ENCODE data around the gene UVSSA. TPM values are rescaled to one million over a fixed set of nuclear protein-coding genes. Genes with fewer than 3 reads are reported as not detected.

Gene UVSSA
- total RNA-seq, 1 experiment from 2014 or later = 40.4 TPM

- TF ChIP-seq TEAD4 (CRISPR knock-in tag; IDR thresholded peaks at IDR 0.05) (no peak), EMX1 (CRISPR knock-in tag; IDR thresholded peaks at IDR 0.05) (no peak), ZNF263 (CRISPR knock-in tag; IDR thresholded peaks at IDR 0.05; ENCODE audit: low read depth) (no peak), ERG (CRISPR knock-in tag; IDR thresholded peaks at IDR 0.05) (no peak), GRHL2 (CRISPR knock-in tag; IDR thresholded peaks at IDR 0.05; ENCODE audit: insufficient replicate concordance, severe bottlenecking) (no peak), NFE2L1 (CRISPR knock-in tag; IDR thresholded peaks at IDR 0.05) (no peak), SP1 (CRISPR knock-in tag; conservative IDR thresholded peaks at IDR 0.05) (no peak), ELF4 (CRISPR knock-in tag; IDR thresholded peaks at IDR 0.05; ENCODE audit: low read depth) (no peak), FOXP4 (CRISPR knock-in tag; IDR thresholded peaks at IDR 0.05) (no peak), ARID4B (CRISPR knock-in tag; IDR thresholded peaks at IDR 0.05; ENCODE audit: borderline replicate concordance) (no peak), PREB (CRISPR knock-in tag; IDR thresholded peaks at IDR 0.05; ENCODE audit: borderline replicate concordance) (no peak), FOXK1 (CRISPR knock-in tag; IDR thresholded peaks at IDR 0.05) (no peak)
- no peaks in the 10 kb centered on the region for H3K36me3 Mint-ChIP-seq
- ATAC-seq (no peak), DNase-seq (ENCODE audit: low spot score) (peak; percentile 7)
- POLR2A ChIA-PET = no interaction called here
- CTCF ChIA-PET = no interaction called here
- H3K4me3 Mint-ChIP-seq = no peak overlapping the region
- no peak overlapping the region; the same call in 1 of the 2 replicates for H3K27ac Mint-ChIP-seq
- no peaks in the 10 kb centered on the region for H3K9me3 Mint-ChIP-seq
- no peaks in the 10 kb centered on the region for H3K27me3 Mint-ChIP-seq (ENCODE audit: low read depth)
- no peaks in the 10 kb centered on the region for H3K4me1 Mint-ChIP-seq
Observed at GRCh38 chr4:1380368-1381151, 33.6 kb downstream of the UVSSA start.

GRCh38 chr4:1381181-1381621 is 34.2 kb downstream of the UVSSA start:
- DNase-seq (ENCODE audit: low spot score) = no peak
- POLR2A ChIA-PET = no interaction called here
- H3K4me3 Mint-ChIP-seq = no peak overlapping the region
- H3K9me3 Mint-ChIP-seq = no peaks in the 10 kb centered on the region
- no peaks in the 10 kb centered on the region for H3K27me3 Mint-ChIP-seq (ENCODE audit: low read depth)
- no peak overlapping the region for H3K27ac Mint-ChIP-seq
- CTCF ChIA-PET = no interaction called here
- H3K4me1 Mint-ChIP-seq = no peaks in the 10 kb centered on the region
- no peak for ATAC-seq
- TF ChIP-seq ZNF396 (CRISPR knock-in tag; IDR thresholded peaks at IDR 0.05; ENCODE audit: borderline replicate concordance) = no peak
- no peak for TF ChIP-seq PRRX2 (CRISPR knock-in tag; IDR thresholded peaks at IDR 0.05)
- no peak for TF ChIP-seq JAZF1 (CRISPR knock-in tag; IDR thresholded peaks at IDR 0.05)
- H3K36me3 Mint-ChIP-seq = no peaks in the 10 kb centered on the region; the same call in 1 of the 2 replicates
